ENCODE measurements around the gene TTC13.

The TTC13 gene

GRCh38 chr1:230940848-230941247 lies 37.8 kb downstream of the TTC13 start:
- no peak for DNase-seq

- DNase-seq, result no peak
Measured at GRCh38 chr1:230939806-230940489, 38.7 kb downstream of the TTC13 start.

- DNase-seq, result no peak
Measured at GRCh38 chr1:230938924-230939368, 39.7 kb downstream of the TTC13 start.

GRCh38 chr1:230937371-230937770 lies 41.3 kb downstream of the TTC13 start:
- no peak for DNase-seq

GRCh38 chr1:230936475-230936874 lies 42.2 kb downstream of the TTC13 start:
- DNase-seq, result no peak

- DNase-seq, result no peak
Measured at GRCh38 chr1:230935852-230936251, 42.8 kb downstream of the TTC13 start.

GRCh38 chr1:230930986-230931385 lies 47.7 kb downstream of the TTC13 start:
- DNase-seq, result no peak

- no peak for DNase-seq
Measured at GRCh38 chr1:230926182-230926581, 52.5 kb downstream of the TTC13 start.

GRCh38 chr1:230925608-230926007 lies 53.1 kb downstream of the TTC13 start:
- DNase-seq, result no peak

- no peak for DNase-seq
Measured at GRCh38 chr1:230923176-230923575, 55.5 kb downstream of the TTC13 start.

- no peak for DNase-seq
Measured at GRCh38 chr1:230922620-230923019, 56.0 kb downstream of the TTC13 start.

GRCh38 chr1:230919207-230919606 lies 59.5 kb downstream of the TTC13 start:
- no peak for DNase-seq

GRCh38 chr1:230917284-230918135 lies 61.2 kb downstream of the TTC13 start:
- DNase-seq, result no peak

- DNase-seq, result no peak
Measured at GRCh38 chr1:230916587-230917283, 61.9 kb downstream of the TTC13 start.

- DNase-seq, result no peak
Measured at GRCh38 chr1:230915078-230915477, 63.6 kb downstream of the TTC13 start.

GRCh38 chr1:230913496-230913895 lies 65.2 kb downstream of the TTC13 start:
- DNase-seq, result no peak

GRCh38 chr1:230910755-230911117 lies 67.9 kb downstream of the TTC13 start:
- DNase-seq, result no peak

- DNase-seq, result no peak
Measured at GRCh38 chr1:230909974-230910754, 68.5 kb downstream of the TTC13 start.

GRCh38 chr1:230907472-230908205 lies 71.0 kb downstream of the TTC13 start:
- no peak for DNase-seq

GRCh38 chr1:230906226-230906625 lies 72.4 kb downstream of the TTC13 start:
- DNase-seq, result no peak

GRCh38 chr1:230905733-230906132 lies 72.9 kb downstream of the TTC13 start:
- no peak for DNase-seq

GRCh38 chr1:230902349-230902923 lies 76.2 kb downstream of the TTC13 start:
- no peak for DNase-seq

All from NCI-H1436 treated with DMSO at 0.1 percent for 48 hours (cell line).